IMR-90 (cell line): Measurements from ENCODE around the gene NFATC1. TPM values are rescaled to one million over a fixed set of nuclear protein-coding genes. Genes with fewer than 3 reads are reported as not detected.

Experiments used
- CEBPB ChIP-seq: IDR thresholded peaks from 2 replicates; pipeline ENCODE4 v1.6.1; 2012; ENCODE audit warnings: low read depth, low read length, improper control_type of control experiment
- MAFK ChIP-seq: IDR thresholded peaks from 2 replicates; pipeline ENCODE4 v1.6.1; 2012; ENCODE audit warnings: low read depth, low read length, improper control_type of control experiment
- MXI1 ChIP-seq: IDR thresholded peaks from 2 replicates; pipeline ENCODE4 v1.6.1; 2012; ENCODE audit warnings: low read depth, mild to moderate bottlenecking, low read length, moderate library complexity, borderline replicate concordance
- polyA plus RNA-seq, 3 experiments: library from polyadenylated mRNA; depleted of rRNA; stranded (reverse); fragments of >200 nt; gene quantifications; 2 replicates each; pipeline ENCODE4 v1.2.3, GENCODE V29; 2012; ENCODE audit warnings: low replicate concordance in 1 of 3
- total RNA-seq: library from RNA; depleted of rRNA; stranded (reverse); fragments of >200 nt; gene quantifications from 2 replicates; pipeline ENCODE4 v1.2.3, GENCODE V29; 2012
- TF ChIP-seq, protein P1 (sequence below): fragments of 150-350 bp; IDR thresholded peaks from 2 replicates; pipeline ENCODE4 v1.6.1; 2017; ENCODE audit warnings: mild to moderate bottlenecking, antibody characterized with exemption, low read length, low read depth

NFATC1 gene
- total and polyA plus RNA-seq, 2 of the 4 experiments (the other 2 are of a cell fraction): 0.36 to 1.8 TPM

- peak; percentile 52; the same call in 1 of the 2 replicates for TF ChIP-seq CEBPB
- TF ChIP-seq, protein P1, sequence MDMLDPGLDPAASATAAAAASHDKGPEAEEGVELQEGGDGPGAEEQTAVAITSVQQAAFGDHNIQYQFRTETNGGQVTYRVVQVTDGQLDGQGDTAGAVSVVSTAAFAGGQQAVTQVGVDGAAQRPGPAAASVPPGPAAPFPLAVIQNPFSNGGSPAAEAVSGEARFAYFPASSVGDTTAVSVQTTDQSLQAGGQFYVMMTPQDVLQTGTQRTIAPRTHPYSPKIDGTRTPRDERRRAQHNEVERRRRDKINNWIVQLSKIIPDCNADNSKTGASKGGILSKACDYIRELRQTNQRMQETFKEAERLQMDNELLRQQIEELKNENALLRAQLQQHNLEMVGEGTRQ: no peak
- TF ChIP-seq MXI1: 0 out of 2 replicates have a peak, but pooled peaks have one; percentile 10
- TF ChIP-seq MAFK: no peak
Observed at GRCh38 chr18:79567481-79568147, 171.9 kb downstream of the NFATC1 start (continued).
